ENCODE measurements around the gene NACC1.

The NACC1 gene

GRCh38 chr19:13079542-13079986 lies 38.5 kb upstream of the NACC1 start:
- Histone ChIP-seq H3K36me3 (ENCODE audit: insufficient read depth, low read length) (no peaks in the 10 kb centered on the region), H3K27me3 (ENCODE audit: insufficient read depth, low read length) (peaks cover 57% of the 10 kb centered on the region), H3K9me3 (ENCODE audit: low read length) (no peaks in the 10 kb centered on the region), H2AFZ (ENCODE audit: low read depth, low read length) (no peak overlapping the region), H3K4me1 (ENCODE audit: insufficient read depth, low read length) (peaks cover 13% of the 10 kb centered on the region), H3K4me3 (ENCODE audit: low read length) (no peak overlapping the region)

DNA sequence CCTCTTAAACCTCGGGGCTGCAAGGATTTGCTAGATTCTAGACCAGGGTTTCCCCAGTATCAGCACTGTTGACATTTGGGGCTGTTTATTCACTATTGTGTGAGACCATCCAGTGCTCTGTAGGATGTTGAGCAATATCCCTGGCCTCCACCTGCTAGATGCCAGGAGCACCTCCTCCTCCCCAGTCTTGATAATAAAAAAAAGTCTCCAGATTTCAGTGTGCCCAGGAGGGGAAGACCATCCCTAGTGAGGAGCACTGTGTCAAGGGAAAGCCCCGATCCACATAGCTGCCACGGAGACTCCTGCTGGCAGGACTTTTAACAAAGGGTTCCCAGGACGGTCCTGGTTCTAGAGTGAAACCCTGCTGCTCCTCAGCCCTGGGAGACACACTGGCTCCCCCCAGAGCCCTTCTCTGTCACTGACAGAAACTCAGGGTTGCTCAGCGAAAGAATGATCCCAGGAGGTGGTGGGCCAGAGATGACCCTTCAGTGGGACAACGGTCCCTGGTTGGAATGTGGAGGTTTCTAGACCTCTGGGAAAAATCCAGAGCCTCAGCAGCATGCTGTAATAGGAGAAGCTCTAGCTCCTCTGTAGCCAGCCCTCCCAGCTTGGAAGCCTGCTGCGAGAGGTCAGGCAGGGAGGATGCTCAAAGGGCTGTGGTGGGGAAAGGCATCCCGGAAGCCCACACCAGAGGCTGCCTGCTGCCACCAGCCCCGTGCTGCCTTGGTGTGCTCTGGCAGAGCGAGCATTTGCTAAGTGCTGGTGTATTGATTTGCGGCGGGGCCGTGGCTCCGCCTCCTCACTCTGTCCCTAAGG lies 35.7 kb upstream of the NACC1 start:
- peaks cover 13% of the 10 kb centered on the region for H3K4me1 ChIP-seq (ENCODE audit: insufficient read depth, low read length)
- no peak overlapping the region for H3K4me3 ChIP-seq (ENCODE audit: low read length)
- peaks cover 59% of the 10 kb centered on the region for H3K27me3 ChIP-seq (ENCODE audit: insufficient read depth, low read length)
- no peak overlapping the region for H2AFZ ChIP-seq (ENCODE audit: low read depth, low read length)
- no peaks in the 10 kb centered on the region for H3K9me3 ChIP-seq (ENCODE audit: low read length)
- H3K36me3 ChIP-seq (ENCODE audit: insufficient read depth, low read length): no peaks in the 10 kb centered on the region

- no peak overlapping the region for H3K4me3 ChIP-seq (ENCODE audit: low read length)
- peaks cover 54% of the 10 kb centered on the region for H3K27me3 ChIP-seq (ENCODE audit: insufficient read depth, low read length)
- no peak overlapping the region for H2AFZ ChIP-seq (ENCODE audit: low read depth, low read length)
- no peaks in the 10 kb centered on the region for H3K9me3 ChIP-seq (ENCODE audit: low read length)
- peaks cover 13% of the 10 kb centered on the region for H3K4me1 ChIP-seq (ENCODE audit: insufficient read depth, low read length)
- H3K36me3 ChIP-seq (ENCODE audit: insufficient read depth, low read length): no peaks in the 10 kb centered on the region
Measured at GRCh38 chr19:13083008-13083404, 35.1 kb upstream of the NACC1 start.

- peaks cover 13% of the 10 kb centered on the region for H3K4me1 ChIP-seq (ENCODE audit: insufficient read depth, low read length)
- no peak overlapping the region for H3K4me3 ChIP-seq (ENCODE audit: low read length)
- H3K9me3 ChIP-seq (ENCODE audit: low read length): no peaks in the 10 kb centered on the region
- peaks cover 48% of the 10 kb centered on the region for H3K27me3 ChIP-seq (ENCODE audit: insufficient read depth, low read length)
- H3K36me3 ChIP-seq (ENCODE audit: insufficient read depth, low read length): no peaks in the 10 kb centered on the region
- no peak overlapping the region for H2AFZ ChIP-seq (ENCODE audit: low read depth, low read length)
Measured at GRCh38 chr19:13083627-13084026, 34.4 kb upstream of the NACC1 start.

DNA sequence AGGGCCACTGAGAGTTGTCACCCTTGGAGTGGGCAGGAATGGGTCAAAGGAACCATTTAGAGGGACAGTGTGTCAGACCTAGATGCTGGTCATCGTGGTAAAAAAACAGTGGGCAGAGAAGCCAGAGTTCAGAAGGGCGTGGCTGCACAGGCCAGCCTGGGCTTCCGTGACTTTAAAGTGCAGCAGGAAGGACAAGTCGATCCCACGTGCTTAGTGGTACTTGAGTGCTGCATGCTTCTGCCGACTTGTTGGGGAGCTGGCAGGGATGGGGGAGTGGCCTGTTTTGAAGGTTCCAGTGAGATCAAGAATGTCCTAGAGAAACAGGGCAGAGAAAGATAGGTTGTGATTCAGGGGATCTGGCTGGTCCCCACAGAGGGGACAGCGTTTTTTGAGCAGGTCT lies 32.4 kb upstream of the NACC1 start:
- Histone ChIP-seq H3K4me1 (ENCODE audit: insufficient read depth, low read length) (peaks cover 14% of the 10 kb centered on the region), H3K27me3 (ENCODE audit: insufficient read depth, low read length) (peaks cover 57% of the 10 kb centered on the region), H2AFZ (ENCODE audit: low read depth, low read length) (no peak overlapping the region), H3K9me3 (ENCODE audit: low read length) (no peaks in the 10 kb centered on the region), H3K36me3 (ENCODE audit: insufficient read depth, low read length) (no peaks in the 10 kb centered on the region), H3K4me3 (ENCODE audit: low read length) (no peak overlapping the region)

DNA sequence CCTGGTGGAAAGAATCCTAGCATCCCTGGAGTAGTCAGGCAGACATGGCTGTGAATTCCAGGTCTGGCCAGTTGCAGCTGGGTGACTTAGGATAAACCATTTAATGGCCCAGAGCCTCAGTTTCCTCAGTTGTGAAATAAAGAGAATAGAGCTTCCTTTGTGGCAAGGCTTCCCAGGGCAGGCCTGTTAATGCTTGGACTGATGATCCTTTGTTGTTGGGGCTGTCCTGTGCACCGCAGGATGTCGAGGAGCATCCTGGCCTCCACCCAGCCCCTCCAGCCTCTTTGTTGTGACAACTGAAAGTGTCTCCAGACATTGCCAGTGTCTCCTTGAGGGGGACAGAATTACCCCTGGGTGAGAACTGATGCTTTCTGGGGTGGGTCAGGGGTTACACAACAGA lies 31.7 kb upstream of the NACC1 start:
- H2AFZ ChIP-seq (ENCODE audit: low read depth, low read length): no peak overlapping the region
- peaks cover 20% of the 10 kb centered on the region for H3K4me1 ChIP-seq (ENCODE audit: insufficient read depth, low read length)
- H3K9me3 ChIP-seq (ENCODE audit: low read length): no peaks in the 10 kb centered on the region
- no peak overlapping the region for H3K4me3 ChIP-seq (ENCODE audit: low read length)
- H3K27me3 ChIP-seq (ENCODE audit: insufficient read depth, low read length): peaks cover 62% of the 10 kb centered on the region
- no peaks in the 10 kb centered on the region for H3K36me3 ChIP-seq (ENCODE audit: insufficient read depth, low read length)

DNA sequence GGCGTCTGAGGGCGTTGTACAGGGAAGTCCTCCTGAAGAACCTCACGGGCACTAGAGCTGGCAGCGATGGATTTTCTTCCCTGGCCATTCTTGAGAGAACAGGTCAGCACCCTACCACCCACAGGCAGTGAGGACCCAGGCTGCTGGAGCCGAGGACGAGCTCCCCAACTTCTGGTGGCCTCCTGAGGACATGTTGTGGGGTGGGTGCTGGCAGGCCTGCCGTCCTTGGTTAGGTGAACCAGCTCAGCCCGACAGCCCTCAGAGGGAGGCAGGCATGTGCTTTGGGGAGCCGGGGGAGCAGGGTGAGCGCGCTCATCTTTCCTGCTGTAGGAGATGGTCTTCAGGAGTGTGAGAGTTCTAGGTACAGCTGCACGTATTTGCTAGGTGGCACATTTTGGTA lies 30.8 kb upstream of the NACC1 start:
- H3K4me3 ChIP-seq (ENCODE audit: low read length): no peak overlapping the region
- no peaks in the 10 kb centered on the region for H3K9me3 ChIP-seq (ENCODE audit: low read length)
- H3K36me3 ChIP-seq (ENCODE audit: insufficient read depth, low read length): no peaks in the 10 kb centered on the region
- peaks cover 27% of the 10 kb centered on the region for H3K4me1 ChIP-seq (ENCODE audit: insufficient read depth, low read length)
- no peak overlapping the region for H2AFZ ChIP-seq (ENCODE audit: low read depth, low read length)
- peaks cover 62% of the 10 kb centered on the region for H3K27me3 ChIP-seq (ENCODE audit: insufficient read depth, low read length)

DNA sequence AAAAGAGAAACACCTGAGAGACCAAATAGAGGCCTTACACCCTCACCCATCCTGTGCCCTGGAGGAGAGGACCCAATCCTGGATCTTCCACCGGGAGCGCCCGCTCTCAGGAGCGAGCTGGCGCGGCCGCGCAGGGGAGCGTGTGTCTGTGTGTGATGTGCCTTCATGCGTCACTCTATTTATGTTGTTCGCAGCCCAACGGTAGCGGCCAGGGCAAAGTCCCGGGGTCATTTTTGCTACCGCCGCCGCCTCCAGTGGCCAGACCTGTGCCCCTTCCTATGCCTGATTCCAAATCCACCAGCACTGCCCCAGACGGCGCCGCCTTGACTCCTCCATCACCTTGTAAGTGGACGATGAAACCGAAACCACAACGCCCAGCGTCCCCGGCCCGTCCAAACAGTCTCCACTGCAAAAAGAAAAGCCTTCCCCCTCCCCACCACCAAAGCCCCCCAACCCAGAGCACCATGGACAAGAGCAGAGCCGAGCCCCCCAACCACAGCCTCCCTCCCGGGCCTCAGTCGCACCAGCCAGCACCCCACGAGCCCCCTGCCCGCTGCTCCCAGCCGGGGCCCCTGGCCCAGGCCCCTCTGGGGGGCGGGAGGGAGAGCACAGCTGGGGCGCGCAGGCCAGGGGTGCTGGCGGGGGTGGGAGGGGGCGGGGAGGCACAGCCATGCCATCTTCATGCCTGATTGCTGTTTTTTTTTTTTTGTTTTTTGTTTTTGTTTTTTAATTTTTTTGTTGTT lies 30.1 kb upstream of the NACC1 start:
- peaks cover 57% of the 10 kb centered on the region for H3K27me3 ChIP-seq (ENCODE audit: insufficient read depth, low read length)
- H3K36me3 ChIP-seq (ENCODE audit: insufficient read depth, low read length): no peaks in the 10 kb centered on the region
- H3K9me3 ChIP-seq (ENCODE audit: low read length): no peaks in the 10 kb centered on the region
- H2AFZ ChIP-seq (ENCODE audit: low read depth, low read length): no peak overlapping the region
- H3K4me3 ChIP-seq (ENCODE audit: low read length): no peak overlapping the region
- peaks cover 27% of the 10 kb centered on the region for H3K4me1 ChIP-seq (ENCODE audit: insufficient read depth, low read length)

- no peaks in the 10 kb centered on the region for H3K9me3 ChIP-seq (ENCODE audit: low read length)
- H3K4me3 ChIP-seq (ENCODE audit: low read length): no peak overlapping the region
- peaks cover 47% of the 10 kb centered on the region for H3K27me3 ChIP-seq (ENCODE audit: insufficient read depth, low read length)
- no peak overlapping the region for H2AFZ ChIP-seq (ENCODE audit: low read depth, low read length)
- H3K36me3 ChIP-seq (ENCODE audit: insufficient read depth, low read length): no peaks in the 10 kb centered on the region
- peaks cover 36% of the 10 kb centered on the region for H3K4me1 ChIP-seq (ENCODE audit: insufficient read depth, low read length)
Measured at GRCh38 chr19:13089139-13089856, 28.8 kb upstream of the NACC1 start.

DNA sequence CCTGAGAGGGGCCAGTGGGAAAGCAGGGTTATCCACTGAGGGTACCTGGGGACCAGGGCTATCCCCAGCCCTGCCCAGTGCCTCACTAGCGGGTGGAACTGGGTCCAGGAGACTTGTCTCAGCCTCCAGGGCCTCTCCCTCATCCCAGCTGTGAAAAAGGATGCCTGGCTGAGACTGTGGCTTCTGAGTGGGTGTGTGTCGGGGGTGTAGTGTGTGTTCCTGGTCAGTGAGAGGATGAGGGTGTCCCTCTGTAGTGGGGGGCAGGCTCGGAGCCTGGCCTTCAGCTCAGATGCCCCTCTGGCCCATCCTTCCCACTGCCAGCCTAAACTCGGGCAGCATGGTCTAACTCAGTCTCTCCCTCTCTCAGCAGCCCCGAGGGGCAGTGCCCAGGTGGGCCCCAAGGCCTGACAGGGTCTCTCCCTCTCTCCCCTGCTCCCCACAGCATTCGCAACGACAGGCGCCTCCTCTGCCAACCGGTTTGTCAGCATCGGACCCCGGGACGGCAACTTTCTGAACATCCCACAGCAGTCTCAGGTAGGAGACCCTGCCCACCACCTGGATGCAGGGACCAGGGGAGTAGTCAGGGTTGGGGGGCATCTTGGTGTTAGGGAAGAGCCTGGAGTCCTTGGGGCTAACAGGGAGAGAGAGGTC lies 28.1 kb upstream of the NACC1 start:
- no peak overlapping the region for H2AFZ ChIP-seq (ENCODE audit: low read depth, low read length)
- H3K27me3 ChIP-seq (ENCODE audit: insufficient read depth, low read length): peaks cover 47% of the 10 kb centered on the region
- no peaks in the 10 kb centered on the region for H3K36me3 ChIP-seq (ENCODE audit: insufficient read depth, low read length)
- H3K4me3 ChIP-seq (ENCODE audit: low read length): no peak overlapping the region
- no peaks in the 10 kb centered on the region for H3K9me3 ChIP-seq (ENCODE audit: low read length)
- peaks cover 43% of the 10 kb centered on the region for H3K4me1 ChIP-seq (ENCODE audit: insufficient read depth, low read length)

DNA sequence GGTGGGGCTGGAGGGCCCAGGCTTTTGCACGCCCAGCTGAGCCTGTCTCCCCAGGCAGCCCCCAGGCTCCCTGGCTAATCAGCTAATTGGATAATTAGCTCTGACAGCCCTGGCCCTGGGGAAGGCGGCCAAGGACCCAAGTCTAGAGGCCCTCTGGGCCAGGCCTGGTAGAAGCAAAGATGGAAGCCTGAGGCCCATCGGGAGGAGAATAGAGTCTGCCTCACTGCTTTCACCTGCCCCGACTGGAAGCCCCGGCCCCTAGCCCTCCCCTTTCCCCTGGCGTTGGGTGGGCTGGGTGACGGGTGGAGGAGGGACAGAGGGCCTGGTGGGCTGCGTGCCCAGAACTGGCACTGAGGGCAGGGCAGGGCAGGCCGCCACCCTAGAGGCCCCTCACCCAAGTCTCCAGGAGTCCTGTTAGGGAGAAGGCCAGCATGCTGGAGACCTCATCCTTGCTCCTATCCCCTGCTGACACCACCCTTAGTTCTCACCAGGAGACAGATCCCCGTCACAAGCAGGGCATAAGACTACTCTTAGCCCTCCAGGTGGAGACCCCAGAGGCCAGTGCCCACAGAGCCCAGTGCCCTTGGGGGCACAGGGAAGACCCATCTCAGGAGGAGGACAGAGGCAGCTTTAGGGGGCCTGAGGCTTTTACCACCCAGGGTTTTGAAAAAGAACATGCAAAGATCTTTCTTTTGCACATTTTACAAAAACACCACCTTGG lies 27.4 kb upstream of the NACC1 start:
- Histone ChIP-seq H3K27me3 (ENCODE audit: insufficient read depth, low read length) (peaks cover 40% of the 10 kb centered on the region), H2AFZ (ENCODE audit: low read depth, low read length) (no peak overlapping the region), H3K4me1 (ENCODE audit: insufficient read depth, low read length) (peaks cover 49% of the 10 kb centered on the region), H3K9me3 (ENCODE audit: low read length) (no peaks in the 10 kb centered on the region), H3K4me3 (ENCODE audit: low read length) (no peak overlapping the region), H3K36me3 (ENCODE audit: insufficient read depth, low read length) (no peaks in the 10 kb centered on the region)

DNA sequence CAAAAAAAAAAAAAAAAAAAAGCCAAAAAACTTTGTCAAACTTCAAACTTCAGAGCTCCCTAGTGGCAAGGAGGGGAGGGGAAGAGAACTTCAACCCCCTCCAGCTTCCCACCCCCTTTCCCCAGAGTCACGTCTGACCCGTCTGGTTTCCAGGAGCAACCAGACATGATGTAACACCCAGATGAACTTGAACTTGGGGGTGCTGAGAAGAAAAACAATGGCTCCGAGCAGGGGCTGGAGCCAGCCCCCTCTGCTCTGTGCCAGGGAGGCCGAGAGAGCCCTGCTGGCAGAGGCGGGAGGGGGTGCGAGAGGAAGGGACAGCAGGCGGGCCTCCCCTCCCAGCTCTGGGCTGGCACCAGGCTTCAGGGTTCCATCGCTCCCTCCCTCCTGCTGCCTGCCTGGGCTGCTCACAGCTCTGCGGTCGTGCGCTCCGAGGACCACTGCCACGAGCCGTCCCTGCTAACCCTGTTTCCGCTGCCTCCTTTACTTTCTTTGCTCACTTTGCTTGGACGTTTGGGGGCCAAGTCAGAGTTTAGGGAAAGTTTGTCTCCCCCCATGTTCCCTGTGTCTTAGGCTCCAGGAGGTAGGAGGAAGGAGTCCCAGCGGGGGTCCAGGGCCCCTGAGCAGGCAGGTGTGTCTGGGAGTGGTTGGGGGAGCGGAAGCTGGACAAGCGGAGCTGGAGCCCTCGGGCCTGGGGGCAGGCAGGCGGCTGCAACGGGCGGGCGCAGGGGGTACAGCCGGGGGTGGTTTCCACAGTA lies 26.5 kb upstream of the NACC1 start:
- H3K27me3 ChIP-seq (ENCODE audit: insufficient read depth, low read length): peaks cover 32% of the 10 kb centered on the region

More for the DNA sequence above, 26.5 kb upstream of the NACC1 start:
- H3K9me3 ChIP-seq (ENCODE audit: low read length): no peaks in the 10 kb centered on the region
- no peaks in the 10 kb centered on the region for H3K36me3 ChIP-seq (ENCODE audit: insufficient read depth, low read length)
- H2AFZ ChIP-seq (ENCODE audit: low read depth, low read length): no peak overlapping the region
- H3K4me3 ChIP-seq (ENCODE audit: low read length): no peak overlapping the region
- peaks cover 58% of the 10 kb centered on the region for H3K4me1 ChIP-seq (ENCODE audit: insufficient read depth, low read length)
